ENCODE measurements around the gene GRAMD1B.

DNA sequence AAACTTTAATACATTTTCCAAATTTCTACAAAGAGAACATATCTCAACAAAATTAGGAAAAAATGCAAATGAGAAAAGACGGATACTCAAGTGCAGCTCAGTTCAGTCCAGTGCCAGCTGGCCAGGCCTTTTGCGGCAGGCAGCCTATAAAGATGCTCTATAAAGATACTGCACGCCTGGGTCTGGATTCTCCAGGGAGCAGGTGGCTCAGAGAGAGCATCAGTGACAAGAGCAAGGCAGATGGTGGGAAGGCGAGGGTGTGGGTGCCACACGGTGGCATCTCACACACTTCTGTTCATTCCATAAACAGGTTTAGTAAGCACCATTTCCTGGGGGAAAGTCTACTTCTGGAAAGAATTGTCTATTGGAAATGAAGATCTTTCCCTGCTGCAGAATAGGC, 242.5 kb downstream of the GRAMD1B start:
- TF ChIP-seq CTCF (IDR thresholded peaks at IDR 0.05; ENCODE audit: insufficient read depth, low read length): no peak
- TF ChIP-seq POLR2AphosphoS5 (IDR thresholded peaks at IDR 0.05; ENCODE audit: low read depth): no peak
